Measurements from ENCODE around the gene IP6K3.

IP6K3 gene

DNA sequence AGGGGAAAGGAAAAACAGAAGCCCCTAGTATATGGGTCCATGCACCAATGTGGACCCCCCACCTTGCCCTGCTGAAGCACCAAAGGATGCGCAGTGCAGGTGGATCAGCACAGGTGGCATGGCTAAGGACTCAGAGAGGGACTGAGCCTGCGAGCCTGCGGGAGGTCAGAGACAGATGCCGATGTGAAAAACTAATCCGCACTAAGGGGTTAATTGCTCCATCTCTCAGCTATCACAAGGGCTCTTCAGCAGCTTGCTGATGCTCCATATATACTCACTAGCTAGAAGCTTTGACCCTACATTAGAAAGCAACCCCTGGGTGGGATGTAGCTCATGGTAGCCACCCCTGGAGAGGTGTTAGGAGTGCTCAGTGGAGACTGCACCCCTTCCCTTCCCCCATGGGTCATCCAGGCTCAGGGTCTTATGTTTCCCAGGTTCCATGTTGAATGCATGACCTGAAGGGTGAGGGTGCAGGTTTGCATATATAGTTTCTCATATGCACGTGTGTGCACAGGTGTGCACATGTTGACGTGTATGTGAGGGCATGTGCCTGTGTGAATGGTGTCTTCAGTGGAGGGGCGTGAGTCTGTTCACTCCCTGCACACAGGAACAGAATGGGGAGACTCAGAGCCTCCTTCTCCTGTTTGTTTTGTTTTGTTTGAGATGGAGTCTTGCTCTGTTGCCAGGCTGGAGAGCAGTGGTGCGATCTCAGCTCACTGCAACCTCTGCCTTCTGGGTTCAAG lies 13.4 kb upstream of the IP6K3 start:
- no peak for DNase-seq (ENCODE audit: low spot score)

DNA sequence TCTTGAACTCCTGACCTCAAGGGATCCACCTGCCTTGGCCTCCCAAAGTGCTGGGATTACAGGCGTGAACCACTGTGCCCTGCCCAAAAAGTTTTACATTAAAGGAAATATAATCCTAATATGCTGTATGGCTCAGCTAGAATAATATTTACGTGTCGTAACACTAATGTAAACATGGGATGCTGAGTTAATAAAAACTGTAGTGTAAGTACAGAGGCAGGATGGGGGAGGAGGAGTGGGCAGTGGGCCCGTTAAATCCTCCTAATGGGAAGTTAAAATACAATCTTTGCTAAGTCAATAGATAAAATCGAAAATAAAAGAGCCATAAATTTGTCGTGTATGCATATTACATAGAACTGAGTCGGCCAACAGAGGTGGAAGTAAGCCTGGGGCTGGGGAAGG lies 12.1 kb upstream of the IP6K3 start:
- DNase-seq (ENCODE audit: low spot score): no peak

DNA sequence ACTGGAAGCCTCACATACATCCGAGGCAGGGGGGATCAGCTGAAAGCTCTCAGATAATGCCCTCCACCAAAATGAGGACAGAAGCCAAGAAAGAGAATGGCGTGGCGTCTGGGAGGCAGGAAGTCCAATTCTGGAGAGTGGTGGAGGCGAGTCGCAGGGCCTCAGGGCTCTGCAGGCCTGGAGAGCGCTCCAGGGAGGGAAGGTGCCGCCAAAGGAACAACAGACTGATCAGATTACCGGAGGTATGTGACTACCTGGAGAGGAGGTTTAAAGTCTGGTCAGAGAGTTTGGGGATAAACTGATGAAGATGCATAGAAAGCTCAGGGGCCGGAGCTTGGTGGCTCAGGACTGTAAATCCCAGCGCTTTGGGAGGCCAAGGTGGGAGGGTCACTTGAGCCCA lies 11.2 kb upstream of the IP6K3 start:
- no peak for DNase-seq (ENCODE audit: low spot score)

DNA sequence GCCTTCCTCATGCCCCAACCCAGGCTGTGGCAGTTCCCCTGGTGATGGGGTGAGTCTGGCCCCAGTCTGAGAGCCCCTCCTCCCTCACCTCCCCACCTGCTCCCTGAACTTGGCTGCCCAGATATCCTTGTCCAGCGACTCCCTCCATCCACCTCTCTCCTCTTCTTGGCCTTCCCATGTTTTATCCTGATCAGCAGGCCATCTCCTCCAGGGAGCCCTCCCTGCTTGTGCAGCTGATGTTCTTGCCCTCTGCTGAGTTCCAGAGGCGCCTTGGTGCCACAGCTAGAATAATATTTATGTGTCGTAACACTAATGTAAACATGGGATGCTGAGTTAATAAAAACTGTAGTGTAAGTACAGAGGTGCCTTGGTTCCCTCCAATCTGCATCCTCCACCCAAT lies 10.4 kb upstream of the IP6K3 start:
- no peak for DNase-seq (ENCODE audit: low spot score)

DNA sequence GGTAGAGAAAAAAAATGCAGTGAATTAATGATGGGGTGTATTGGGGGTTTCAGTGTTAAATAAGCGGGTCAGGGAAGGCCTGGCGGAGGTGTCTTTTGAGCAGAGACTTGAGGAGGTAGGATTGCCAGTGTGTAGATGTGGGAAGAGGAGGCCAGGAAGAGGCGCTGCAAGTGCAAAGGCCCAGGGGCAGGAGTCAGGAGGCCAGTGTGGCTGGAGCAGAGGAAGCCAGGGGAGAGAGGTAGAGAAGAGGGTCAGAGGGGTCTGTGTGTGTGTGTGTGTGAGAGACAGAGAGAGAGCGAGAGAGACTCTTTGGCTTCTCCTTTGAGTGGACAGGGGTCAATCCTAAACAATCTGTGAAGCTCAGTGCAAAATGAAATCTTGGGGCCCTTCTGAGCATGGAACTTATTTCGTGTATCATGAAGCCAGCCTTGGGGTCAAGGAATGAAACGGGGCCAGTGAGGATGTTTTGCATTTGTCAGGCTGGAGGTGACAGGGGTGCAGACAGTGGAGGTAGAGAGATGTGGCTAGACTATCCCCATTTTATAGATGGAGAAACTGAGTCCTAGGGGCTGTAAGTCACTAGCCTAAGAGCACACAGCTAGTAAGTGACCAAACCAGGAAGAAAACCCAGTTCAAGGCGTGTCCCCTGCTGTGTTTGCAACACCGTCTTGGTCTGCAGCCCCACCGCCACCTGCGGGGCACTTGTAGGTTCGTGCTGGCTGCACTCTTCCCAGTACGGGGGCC lies 9.7 kb upstream of the IP6K3 start:
- DNase-seq (ENCODE audit: low spot score): no peak

DNA sequence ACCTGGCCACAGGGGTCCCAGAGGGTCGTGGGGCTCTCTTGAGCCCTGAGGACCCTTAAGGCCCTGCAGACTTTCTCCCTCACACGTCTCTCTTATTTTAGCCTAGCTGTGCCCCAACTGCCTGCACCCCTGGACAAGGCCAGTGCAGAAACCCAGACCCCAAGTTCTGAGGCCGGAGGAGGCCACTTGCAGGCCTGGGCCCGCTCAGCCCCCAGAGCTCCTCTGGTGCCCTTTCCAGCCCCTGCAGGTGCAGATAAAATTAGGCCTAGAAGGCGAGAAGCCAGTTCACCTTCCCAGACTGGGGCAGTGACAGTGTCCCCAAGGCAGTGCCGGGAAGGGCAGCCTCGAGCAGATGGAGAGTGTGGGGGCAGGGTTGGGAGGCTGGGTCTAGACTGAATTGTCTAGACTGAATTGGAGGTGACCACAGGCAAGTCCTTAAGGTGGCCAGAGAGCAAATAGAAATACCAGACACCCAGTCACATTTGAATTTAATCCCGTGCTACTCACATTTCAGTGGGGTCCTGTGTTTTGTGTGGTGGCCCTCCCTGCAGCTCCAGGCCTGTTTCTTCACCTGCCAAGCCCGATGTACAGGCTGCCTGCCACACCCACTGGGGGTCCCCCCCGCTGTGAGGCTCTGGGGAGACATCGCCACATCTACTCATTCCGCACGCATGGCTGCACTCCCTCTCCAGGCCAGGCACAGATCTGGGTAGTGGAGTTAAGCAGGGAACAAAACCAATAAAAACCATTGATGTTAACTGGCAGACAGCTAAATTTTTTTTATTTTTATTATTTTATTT lies 8.6 kb upstream of the IP6K3 start:
- DNase-seq (ENCODE audit: low spot score): peak; percentile 44

DNA sequence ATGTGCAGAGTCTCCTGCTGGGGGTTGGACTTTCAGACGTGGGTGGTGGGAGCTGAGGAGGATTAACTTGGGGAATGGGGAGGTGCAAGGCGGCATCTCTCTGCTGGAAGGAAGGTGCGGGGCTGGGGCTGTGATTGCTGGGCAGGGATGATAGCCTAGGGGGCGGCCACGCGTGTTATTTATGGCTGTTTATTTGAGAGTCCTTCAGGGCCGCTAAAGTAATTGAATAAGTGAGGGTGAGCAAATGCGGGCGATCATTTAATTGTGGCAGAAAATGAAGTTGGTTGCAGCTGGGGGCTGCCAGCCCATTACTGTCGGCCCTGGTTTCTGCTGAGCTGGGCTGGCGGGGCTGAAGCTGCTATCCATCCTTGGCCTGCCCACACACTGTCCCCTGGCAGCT lies 7.5 kb upstream of the IP6K3 start:
- DNase-seq (ENCODE audit: low spot score): no peak

DNA sequence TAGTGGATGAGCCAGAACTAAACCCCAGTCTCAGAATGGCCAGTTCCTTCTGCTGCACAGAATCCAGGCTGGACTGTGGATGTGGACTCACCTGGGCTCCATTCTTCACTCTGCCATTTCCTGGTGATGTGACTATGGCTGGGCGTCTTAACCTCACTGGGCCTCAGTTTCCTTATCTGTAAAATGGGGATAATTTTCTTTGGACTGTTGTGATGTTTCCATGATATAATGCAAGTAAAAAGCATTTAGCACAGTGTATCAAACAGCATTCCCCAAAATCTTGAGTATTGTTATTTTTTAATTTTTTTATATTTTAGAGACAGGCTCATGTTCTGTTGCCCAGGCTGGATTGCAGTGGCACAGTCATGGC lies 5.9 kb upstream of the IP6K3 start:
- no peak for DNase-seq (ENCODE audit: low spot score)

DNA sequence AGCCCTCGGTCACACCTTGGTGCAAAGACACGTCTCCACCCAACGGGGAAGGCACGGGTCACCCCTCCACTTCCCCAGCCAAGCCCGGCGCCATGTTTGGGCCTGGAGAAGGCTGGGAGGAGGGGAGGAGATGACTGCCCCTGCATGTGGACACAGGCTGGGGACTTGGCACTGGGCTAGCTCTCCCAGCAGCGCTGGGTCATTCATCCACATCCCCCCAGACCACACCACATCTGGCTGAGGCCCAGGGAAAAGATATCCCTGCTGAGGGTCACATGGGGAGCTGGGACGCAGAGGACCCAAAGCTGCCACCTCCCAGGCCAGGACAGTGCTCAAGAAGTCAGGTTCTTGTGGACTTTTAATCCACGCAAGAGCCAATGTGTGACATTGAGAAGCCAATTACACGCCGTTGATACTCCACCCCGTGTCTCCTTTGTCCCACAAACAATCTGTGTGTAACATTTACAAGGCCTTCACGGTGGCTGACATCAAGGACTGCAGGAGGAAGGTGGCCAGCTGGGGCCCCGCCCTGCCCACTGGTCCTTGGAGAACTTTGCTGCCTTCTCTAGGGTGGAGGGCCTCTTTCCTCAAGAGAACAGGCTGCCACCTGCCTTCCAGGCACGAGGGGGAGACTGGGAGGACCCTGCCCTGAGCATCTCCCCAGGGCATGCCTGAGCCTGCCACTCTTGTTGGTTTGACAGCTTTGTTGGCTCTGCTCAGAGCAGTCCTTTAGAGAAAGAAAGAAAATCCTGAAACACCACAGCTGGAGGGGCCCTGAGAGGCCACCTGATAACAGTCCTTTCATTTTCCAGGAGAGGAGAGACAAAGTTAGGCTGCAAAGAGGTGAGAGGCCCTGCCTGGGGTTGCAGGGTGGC lies 5.3 kb upstream of the IP6K3 start:
- DNase-seq (ENCODE audit: low spot score): no peak

DNA sequence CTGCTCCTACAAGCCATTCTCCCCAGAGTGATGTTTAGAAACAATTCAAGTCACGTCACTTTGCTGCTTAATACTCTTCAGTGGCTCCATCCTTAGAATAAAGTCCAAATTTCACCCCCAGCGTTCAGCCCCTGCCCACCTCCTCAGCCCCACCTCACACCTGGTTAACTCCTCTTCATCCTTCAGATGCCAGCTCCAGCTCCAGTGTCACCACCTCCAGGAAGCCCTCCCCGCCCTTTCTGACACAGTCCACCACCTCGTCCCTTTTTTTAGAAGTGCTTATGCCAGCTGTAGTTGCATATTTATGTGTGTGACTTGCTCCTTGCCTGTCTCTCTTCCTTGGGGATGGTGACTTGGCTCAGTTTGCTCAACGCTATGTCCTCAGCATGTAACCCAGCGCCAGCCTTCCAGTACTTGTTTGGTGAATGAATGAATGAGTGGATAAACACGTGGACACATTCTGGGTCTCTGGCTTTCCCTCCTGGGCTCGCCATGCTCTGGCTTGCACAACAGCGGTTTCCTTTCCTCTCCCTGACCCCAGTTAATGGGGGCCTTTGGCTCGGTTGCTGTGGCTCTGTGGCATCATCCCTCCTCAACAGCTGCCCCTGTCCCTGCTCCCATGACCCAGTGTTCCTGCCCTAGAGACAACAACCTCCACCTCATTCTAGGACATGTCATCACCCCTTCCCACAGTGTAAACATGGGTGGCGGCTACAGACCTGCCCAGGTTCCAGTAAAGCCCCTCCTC lies 3.7 kb upstream of the IP6K3 start:
- no peak for DNase-seq (ENCODE audit: low spot score)

DNA sequence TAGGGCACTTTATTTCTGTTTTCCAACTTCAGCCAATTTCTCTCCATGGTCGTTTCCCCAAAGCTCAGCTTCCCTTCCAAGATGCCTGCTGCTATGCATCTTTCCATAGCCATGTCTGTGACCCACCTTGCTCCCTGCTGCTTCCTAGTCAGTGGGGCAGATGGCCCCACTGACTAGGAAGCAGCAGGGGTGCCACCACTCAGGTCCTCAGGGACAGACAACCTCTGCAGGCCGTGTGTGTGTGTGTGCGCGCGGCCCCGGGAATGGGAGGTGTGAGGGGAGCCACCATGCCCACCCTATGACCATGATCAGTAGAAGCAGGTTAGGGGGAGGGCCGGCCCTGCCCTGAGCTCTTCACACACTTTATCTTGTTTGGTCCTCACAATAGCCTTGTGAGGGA lies 2.7 kb upstream of the IP6K3 start:
- DNase-seq (ENCODE audit: low spot score): no peak

DNA sequence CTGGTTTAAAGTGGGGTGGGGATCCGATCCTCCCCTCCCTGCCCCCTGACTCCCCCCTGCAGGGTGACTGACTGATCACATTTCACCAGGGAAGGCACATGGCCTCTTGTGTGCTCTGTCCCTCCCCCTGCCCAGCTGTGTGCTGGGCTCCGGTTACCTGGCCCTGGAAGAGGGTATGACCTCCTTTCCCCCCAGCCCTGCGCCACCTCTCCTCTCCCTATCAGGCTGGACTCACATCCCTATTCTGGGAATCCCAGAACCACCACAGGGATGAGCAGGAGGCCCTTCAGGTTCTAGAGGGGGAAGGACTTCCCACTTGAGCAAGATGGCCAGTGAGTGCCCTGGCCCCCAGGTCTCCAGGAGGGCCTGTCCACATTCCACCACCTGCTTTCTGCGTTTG lies 2.1 kb upstream of the IP6K3 start:
- no peak for DNase-seq (ENCODE audit: low spot score)

DNA sequence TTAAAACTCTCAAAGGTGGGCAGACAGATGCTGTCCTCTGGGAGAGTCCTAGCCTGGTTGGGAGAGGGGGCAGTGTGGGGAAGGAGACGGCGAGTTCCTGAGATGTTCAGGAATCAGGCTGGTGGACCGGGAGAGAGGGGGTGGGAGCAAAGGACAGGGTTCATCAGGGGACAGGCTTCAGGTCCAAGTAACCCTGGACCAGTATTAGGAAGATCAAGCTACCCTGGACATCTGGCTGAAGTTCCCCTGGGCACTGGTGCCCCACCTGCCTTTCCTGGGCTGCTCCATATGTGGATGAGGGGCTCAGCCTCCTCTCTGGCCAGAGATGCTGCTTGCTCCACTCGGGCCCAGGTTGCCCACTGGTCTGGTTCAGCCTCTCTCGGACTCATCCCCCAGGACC lies 1.1 kb upstream of the IP6K3 start:
- DNase-seq (ENCODE audit: low spot score): no peak

DNA sequence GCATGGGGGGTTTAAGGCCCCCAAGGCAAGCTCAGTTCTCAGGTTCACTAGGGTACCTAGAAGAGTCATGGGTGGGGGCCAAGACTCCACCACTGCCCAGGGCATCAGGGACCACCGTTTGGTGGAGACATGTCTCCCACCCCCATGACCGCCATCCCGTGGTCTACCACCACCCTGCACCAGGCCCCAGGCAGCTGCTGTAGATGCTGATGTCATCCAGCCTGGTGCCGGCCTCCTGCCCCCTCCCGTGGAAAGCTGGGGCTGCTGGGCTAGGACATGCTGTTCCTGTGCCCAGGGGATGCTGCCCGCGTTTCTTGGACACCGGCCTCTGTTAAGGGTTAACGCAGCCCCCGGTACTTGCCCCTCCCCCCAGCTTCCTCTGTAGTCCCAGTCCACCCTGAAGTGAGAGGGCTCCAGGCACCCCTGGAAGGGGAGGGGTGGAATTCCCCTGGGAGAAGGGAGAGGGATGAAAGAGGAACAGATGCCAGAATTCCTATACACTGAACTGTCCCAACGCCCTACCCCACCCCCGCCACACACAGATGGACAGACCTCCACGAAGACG lies 587 bp downstream of the IP6K3 start:
- peak; percentile 77 for DNase-seq (ENCODE audit: low spot score)

DNA sequence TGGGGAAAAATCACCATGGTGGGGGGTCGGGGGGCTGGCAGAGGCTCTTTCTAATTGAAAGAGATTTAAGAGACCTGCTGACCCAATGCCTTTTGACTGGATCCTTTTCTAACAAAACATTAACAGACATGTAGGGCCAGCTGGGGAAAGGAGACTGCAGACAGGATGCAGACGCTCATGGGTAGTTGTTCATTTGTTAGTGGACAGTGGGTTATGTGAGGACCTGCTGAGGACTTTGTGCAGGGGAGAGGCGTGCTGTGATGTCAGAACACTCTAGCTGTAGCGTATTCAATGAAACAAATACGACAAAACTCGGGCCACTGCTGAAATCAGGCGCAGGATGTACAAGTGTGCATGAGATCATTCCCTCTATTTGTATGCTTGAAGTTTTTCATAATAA lies 1.2 kb downstream of the IP6K3 start:
- DNase-seq (ENCODE audit: low spot score): peak; percentile 47

DNA sequence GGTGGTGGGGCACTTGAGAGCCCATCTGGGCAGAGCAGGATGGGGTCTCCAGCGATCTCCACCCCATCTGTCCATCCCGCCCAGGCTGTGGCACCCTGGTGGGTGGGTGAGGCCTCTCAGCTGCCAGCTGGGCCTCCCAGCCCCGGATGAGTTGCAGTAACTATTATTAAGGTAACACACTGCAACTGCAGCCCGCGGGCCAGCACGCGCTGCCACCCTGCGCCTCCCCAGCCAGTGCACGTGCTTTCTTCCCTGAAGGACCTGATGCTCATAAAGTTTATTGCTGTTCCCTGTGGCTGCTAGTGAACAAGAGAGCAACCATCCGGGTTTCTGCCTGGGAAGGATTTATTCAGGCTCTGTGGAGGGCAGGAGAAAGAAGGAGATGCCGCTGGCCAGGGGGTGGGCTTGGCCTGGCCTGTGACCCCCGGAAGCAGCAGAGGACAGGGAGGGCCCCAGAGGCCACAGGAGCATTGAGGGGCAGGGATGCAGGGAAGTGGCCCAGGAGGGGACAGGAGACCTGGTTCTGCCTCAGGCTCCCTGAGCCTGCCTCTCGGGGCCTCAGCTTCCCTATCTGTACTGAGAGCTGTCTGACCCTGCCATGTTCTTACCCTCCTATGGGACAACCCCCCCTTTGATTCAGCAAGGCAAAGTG lies 1.7 kb downstream of the IP6K3 start:
- no peak for DNase-seq (ENCODE audit: low spot score)

DNA sequence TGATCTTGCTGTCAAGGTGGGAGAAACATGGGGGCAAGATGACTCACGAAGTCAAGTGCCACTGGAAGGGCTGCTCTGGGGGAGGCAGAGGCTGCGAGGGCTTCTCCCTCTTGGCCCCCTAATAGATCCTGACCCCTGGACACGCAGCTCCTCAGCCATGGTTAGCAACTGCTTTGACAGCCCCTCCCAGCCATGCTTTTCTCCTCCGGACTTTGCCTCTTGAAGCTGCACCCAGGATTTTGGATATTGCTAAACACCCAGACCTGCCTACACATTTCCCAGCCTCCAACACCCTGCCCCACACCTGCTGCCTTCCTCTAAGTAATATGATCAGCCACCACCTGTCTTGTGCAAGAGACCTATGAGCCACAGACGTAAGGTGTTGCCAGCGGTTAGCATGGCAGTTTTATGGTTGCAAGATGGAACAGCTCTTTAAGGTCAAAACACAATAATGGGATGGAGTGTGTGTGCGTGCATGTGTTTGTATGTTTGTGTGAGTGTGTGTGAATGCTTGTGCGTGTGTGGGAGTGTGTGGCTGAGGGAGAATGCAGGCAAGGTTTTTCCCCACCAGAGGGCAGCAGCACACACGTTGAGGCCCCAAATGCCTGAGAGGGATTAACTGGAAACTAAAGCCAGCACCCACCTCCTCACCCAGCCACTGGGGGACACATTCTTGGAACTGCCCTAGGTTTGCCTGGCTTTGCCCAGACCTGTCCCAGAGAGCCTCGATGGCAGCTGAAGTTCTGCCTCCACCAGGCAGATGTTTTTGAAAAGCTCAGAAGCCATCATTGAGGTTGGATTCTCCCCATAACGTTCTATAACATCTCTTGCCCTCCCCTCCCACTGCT lies 2.5 kb downstream of the IP6K3 start:
- DNase-seq (ENCODE audit: low spot score): peak; percentile 71

DNA sequence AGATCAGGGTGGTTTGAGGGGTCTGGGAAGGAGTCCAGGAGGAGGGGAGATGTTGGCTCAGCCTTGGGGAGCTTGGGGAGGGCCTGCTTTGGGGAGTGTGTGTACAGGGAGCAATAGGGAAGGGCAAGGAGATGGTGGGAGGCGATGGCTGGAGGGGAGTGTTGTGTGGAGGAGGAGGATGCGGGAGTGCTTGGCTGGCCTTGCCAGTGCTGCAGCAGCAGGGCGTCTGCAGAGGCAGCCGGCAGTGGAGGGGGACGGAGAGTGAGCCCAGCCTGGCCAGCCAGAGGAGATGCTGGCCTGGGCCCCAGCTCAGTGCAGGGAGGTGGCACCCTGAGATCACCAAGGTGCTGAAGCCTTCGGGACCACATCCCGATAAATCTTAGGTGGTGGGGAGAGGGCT lies 3.9 kb downstream of the IP6K3 start:
- no peak for DNase-seq (ENCODE audit: low spot score)

DNA sequence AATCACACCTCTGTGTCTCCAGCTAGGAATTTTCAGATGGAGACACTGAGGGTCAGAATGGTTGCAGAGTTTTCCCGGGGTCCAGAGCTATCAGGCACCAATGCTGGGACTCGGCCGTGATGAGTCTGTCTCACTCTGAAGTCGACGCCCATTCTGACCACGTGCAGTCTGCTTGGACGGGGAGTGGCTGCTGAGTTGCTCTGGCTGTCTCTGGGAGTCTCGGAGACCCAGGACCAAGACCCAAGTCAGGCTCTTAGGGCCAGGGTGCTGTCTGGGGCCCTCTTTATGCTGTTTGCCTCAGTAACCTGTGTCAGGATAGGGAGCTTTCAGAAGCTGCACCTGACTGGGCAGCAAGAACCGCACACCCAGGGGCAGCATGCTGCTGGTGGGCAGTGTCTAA lies 4.6 kb downstream of the IP6K3 start:
- DNase-seq (ENCODE audit: low spot score): no peak

DNA sequence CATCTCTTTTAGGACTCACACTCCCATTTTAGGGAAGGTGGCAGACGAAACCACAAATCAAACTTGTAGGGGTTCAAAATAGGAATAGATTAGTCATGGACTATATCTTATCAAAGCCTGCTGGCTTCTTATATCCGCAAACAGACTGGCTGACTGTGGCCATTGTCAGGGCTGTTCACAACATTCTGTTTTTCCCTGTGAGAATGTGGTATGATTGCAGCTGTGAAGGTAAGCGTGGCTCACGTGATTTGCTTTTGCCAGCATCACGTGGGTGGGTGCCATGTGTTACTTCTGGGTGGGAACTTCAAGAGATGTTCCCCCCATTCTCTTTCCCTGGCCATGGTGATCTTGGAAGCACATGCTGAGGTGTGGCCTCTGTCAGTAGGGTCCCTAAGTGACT lies 5.9 kb downstream of the IP6K3 start:
- DNase-seq (ENCODE audit: low spot score): no peak
